ENCODE results near the gene RHBDL1.

Gene RHBDL1

GRCh38 chr16:651844-652243, 23.6 kb upstream of the RHBDL1 start:
- H3K27ac ChIP-seq, result no peak overlapping the region
- TF ChIP-seq ZFX (IDR thresholded peaks at IDR 0.05; ENCODE audit: borderline replicate concordance), result no peak
- no peak for TF ChIP-seq CTCF (IDR thresholded peaks at IDR 0.05)

DNA sequence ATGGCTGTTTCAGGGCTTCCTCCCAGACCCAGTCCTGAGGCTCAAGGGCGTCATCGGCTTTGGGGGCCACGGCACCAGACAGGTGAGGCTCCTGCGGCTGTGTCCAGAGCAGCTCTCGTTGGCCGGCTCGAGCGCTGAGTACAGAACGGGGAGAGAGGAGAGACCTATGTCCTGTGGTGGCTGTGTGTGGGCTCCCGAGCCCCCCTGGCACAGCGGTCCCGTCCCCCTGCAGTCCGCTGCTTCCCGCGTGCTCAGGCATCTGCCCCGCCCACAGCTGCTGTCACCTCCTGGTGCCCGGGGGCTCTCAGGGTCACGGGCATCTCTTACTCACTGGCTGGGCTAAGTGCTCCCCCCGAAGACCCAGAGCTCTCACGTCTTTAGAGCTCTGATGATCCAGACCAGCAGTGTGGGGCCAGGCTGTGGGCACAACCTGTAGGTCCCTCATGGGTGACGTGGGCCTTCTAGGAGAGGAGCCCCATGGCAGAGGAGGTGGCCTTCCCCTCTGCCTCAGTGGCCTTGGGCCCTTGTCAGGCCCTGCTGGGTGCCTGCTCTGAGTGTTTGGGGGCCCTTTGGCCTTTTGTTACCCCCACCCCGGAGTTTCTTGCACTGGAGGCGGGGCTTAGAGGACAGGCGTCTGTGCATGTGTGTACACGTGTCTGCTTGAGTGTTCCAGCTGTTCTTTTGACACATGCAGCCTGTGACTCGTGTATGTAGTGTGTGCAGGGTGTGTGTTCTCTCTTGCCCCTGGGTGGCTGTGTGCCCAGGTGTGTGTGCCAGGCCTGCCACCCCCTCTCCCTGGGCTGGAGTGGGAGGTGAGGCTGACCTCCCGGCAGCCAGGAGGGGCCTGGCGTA, 22.8 kb upstream of the RHBDL1 start:
- H3K27ac ChIP-seq, result no peak overlapping the region
- no peak for TF ChIP-seq CTCF (IDR thresholded peaks at IDR 0.05)
- TF ChIP-seq ZFX (IDR thresholded peaks at IDR 0.05; ENCODE audit: borderline replicate concordance), result no peak

GRCh38 chr16:654034-654433, 21.4 kb upstream of the RHBDL1 start:
- TF ChIP-seq CTCF (IDR thresholded peaks at IDR 0.05) (no peak), ZFX (IDR thresholded peaks at IDR 0.05; ENCODE audit: borderline replicate concordance) (no peak)
- no peak overlapping the region for H3K27ac ChIP-seq

GRCh38 chr16:657487-657886, 18.0 kb upstream of the RHBDL1 start:
- no peak for TF ChIP-seq CTCF (IDR thresholded peaks at IDR 0.05)
- H3K27ac ChIP-seq, result no peak overlapping the region

- H3K27ac ChIP-seq, result no peak overlapping the region
- TF ChIP-seq ZFX (IDR thresholded peaks at IDR 0.05; ENCODE audit: borderline replicate concordance) (no peak), CTCF (IDR thresholded peaks at IDR 0.05) (0 out of 2 replicates have a peak, but pooled peaks have one; percentile 16)
Measured at GRCh38 chr16:658679-659571, 16.5 kb upstream of the RHBDL1 start.

- no peak for TF ChIP-seq CTCF (IDR thresholded peaks at IDR 0.05)
- no peak for TF ChIP-seq ZFX (IDR thresholded peaks at IDR 0.05; ENCODE audit: borderline replicate concordance)
- peak overlapping the region; percentile 65 for H3K27ac ChIP-seq
Measured at GRCh38 chr16:659618-660017, 15.9 kb upstream of the RHBDL1 start.

DNA sequence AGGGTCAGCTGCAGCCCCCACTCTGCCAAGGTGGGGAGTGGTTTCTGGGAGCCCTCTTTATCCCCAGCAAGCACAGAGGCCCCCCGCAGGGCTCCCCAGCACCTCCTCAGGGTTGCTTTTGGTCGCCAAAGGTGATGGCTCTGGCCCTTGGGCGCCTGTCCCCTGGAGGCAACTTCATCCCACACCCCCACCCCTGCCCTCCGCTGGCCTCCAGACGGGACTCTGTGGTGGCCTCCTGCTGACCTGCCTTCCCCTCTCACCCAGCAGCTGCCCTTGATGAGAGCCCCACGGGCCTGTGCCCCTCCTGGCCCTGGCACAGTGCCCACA, 15.4 kb upstream of the RHBDL1 start:
- peak overlapping the region; percentile 65 for H3K27ac ChIP-seq
- no peak for TF ChIP-seq ZFX (IDR thresholded peaks at IDR 0.05; ENCODE audit: borderline replicate concordance)
- no peak for TF ChIP-seq CTCF (IDR thresholded peaks at IDR 0.05)

Data from 22Rv1 (cell line).